Stimulated activated CD4-positive, alpha-beta T cell treated with anti-CD3 and anti-CD28 coated beads, Interleukin-2, amount 100 ng/mL, for 48 hours (primary cell): ENCODE measurements around the gene TUBE1.
"Not testable (repeated sequence)": the region's sequence is repeated elsewhere in the genome, so short reads cannot be mapped to it uniquely, and the experiment has no call there.

Experiments used
- DNase-seq, 2 donors: peaks; one replicate each; pipeline ENCODE4 v3.0.0-alpha.2; 2020

TUBE1 gene

GRCh38 chr6:112061605-112062004, 25.7 kb downstream of the TUBE1 start:
- no peak for DNase-seq

GRCh38 chr6:112058243-112059032, 28.8 kb downstream of the TUBE1 start:
- DNase-seq, result no peak

- no peak for DNase-seq
Observed at GRCh38 chr6:112054555-112055190, 32.6 kb downstream of the TUBE1 start.

DNA sequence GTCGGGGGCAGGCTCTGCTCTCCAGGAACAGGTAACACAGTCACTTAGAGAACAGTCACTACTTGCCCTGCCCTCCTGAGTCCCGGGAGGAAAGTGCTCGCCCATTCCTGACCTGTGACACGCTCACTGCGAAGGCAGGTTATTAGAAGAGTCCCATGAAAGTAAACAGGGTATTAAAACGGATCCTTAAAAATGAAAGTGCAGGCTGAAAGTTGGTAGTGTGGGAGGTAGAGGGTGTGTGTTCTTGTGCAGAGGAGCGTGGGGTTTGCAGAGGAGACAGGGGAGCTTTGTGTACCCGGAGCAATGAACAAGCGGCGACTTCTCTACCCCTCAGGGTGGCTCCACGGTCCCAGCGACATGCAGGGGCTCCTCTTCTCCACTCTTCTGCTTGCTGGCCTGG, 33.3 kb downstream of the TUBE1 start, which contains the start of gene CCN6:
Gene CCN6, plus strand, starts transcription at position 104 of the 400 bp plus-strand sequence. Its CDS starts 254 bp downstream, at position 358.
- no peak for DNase-seq

GRCh38 chr6:112051251-112051740, 36.0 kb downstream of the TUBE1 start:
- not testable (repeated sequence) for DNase-seq

- no peak for DNase-seq
Observed at GRCh38 chr6:112050429-112050828, 36.9 kb downstream of the TUBE1 start.

- DNase-seq, result no peak
Observed at GRCh38 chr6:112049996-112050395, 37.3 kb downstream of the TUBE1 start.

DNA sequence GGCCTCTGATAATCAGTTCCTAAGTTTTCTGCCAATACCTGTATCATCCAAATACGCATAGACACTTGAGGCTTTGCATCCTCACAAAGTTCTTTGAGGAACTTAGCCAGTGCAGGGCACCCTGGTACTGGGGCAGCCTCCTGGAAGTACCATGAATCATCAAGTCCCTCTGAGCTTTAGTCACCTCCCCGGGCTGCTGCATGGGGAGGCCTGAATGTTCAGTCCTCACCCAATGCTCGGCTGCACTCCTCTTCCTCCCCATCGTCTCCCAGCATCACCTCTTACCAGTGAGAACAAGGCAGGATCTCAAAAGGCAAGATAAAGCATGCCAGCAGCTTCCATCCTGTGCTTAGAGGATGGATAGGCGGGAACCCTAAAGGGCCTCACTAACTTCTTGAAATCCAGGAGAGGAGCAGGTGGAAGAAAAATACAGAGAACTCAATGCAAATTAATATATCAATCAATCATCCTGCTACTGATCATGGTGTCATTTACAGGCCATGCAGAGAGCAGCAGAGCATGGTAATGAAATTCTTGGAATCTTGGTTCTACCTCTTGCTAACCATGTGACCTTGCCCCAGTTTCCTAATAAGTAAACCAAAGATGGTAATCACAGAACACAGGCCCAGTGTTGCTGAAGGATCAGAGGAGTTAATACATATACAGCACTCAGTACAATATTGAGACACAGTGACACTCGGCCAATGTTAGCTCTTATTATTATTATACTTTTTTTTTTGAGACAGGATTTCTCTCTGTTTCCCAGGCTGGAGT, 38.1 kb downstream of the TUBE1 start:
- DNase-seq, result no peak

DNA sequence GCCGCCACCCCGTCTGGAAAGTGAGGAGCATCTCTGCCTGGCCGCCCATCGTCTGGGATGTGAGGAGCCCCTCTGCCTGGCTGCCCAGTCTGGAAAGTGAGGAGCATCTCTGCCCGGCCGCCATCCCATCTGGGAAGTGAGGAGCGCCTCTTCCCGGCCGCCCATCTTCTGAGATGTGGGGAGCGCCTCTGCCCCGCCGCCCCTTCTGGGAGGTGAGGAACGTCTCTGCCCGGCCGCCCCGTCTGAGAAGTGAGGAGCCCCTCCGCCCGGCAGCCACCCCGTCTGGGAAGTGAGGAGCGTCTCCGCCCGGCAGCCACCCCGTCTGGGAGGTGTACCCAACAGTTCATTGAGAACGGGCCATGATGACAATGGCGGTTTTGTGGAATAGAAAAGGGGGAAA, 39.8 kb downstream of the TUBE1 start:
- not testable (repeated sequence) for DNase-seq

DNA sequence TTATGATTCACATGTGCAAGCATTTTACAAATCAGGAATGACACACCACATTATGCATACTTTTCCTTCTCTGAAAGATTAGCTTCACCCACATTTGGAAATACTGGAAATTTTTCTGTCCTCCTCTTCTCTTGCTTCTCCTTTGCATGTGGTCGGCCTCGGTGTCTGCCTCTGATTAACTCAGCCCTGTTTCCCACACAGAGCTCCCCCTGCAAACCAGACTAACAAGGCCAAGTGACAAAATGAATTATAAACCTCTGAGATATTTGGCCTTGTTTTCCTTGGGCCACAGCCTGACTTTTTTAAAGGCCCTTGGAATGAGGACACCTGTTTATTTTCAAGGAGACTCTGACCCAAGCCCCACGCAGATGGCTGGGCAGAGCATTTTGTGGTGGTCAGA, 42.4 kb downstream of the TUBE1 start:
- DNase-seq, result no peak

DNA sequence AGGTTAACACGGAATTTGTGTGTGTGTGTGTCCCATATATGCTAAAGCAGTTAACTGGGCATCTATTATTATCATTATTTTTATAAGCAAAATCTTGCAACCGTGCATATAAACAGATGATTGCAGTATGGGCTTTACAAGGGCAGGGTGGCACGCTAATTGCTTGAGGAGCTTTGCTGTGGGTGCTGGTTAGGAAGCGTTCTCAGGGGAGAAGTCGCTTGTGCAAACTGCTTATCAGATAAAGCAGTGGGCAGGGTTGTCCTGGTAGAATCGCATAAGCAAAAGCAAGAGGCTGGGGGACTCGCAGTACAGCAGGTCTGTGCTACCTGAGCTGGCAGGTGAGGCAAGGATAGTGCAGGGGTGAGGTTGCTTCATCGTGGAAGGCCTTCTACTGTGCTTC, 43.1 kb downstream of the TUBE1 start:
- DNase-seq, result no peak

DNA sequence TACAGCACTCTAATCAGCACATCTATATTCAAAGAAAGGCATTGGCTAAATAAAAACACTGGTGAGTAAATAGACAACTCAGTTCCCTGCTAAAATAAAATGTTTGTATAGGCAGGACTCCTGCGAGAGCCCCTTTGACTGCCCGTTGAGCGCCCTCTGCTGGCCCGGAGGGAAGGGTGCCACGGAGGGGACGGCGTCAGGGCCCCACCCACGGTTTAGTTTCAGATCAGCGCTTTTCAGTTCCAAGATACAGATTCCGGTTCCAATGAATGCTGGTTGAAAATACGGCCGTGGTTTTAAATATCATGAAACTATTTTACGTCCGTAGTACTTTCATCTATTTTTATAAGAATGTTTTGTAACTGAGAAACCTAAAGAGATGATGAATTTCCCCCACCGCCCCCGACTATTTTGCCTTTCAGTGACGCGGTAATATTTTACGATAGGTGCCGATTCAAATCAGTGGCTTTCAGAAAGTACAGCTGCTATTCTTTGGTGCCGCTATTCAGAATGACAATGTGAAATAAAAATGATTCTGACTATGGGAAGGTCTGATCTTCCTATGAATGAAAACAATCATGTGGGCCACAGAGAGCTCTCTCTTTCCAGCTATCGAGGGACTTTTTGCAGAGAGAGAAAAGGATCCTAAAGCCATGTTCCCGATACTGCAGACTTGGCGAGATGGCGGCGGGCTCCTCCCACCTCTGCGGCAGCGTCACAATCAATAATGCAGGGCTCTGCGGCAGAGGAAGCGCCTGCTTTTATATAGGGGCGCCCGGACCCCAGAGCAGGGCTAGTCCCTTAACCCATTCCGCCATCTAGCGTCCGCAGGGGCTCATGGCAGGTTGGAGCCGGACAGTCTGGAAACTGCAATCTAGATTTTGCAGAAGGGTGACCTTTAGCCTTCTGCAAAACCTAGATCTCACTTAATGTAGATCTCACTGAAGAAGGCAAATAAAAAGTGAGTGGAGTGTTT, 44.0 kb downstream of the TUBE1 start:
- peak; percentile 93 to 94 for DNase-seq

- no peak for DNase-seq
Observed at GRCh38 chr6:112041535-112041934, 45.7 kb downstream of the TUBE1 start.

DNA sequence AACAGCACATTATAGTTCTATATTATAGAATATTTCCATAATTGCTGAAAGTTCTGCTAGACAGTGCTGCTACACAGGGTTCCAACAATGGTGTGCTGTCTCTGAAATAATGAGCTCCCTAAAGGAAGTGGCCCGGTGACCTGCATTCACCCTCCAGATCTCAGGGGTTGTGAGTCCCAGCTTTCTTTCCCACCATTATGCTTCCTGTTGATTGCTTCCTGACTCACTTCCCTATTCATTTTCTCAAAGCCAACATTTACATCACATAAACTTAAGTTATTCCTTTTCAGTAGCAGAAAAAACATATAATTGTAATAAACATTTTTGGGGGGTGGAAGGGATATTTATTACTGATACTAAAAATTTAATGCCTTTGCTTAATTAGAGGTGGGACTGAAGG, 46.3 kb downstream of the TUBE1 start:
- DNase-seq, result no peak

DNA sequence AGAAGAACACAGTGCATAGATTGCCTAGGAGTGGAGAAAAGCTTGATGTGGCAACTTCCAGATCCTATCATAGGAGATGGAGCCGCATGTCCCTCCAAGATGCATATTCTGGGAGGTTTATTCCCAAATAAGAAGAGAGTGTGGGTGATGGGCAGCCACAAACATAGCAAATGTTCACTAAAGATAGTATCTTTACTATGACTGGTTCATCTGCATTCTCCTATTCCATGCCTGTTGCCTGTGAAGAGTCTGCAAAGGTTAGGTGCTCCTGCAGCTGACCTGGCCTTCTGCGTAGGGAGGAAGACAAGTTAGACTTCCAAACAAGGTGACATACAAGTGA, 47.9 kb downstream of the TUBE1 start:
- DNase-seq, result no peak

DNA sequence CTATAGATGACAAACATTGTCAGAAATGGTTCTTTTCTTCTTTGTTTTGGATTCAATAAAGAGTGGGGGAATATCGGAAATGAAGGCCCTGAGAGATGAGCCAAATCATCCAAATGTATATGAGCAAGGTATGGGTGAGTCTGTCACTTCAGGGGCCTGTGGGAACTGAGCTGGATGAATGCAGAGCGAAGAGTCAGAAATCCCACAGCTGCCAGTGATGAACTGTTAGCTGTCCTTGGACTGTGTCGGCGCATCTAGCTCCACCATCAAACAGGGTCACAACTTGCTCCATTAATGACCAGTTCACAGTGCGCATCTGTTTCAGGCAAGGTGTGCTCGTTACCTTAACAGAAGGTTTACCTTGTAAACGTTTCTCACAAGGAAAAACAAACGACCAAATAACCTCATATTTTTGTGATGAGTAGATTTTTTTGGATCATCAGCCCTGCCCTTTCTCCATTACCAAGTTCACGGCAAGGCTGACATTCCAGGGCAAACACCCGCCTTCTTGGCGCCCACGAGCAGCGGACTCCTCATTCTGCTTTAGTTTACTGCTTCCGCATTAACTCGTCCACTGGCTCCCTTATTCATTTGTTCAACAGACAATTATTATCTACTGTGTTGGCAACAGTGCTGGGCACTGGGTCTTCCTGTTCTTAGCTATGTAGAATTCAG, 48.4 kb downstream of the TUBE1 start:
- DNase-seq, result no peak

DNA sequence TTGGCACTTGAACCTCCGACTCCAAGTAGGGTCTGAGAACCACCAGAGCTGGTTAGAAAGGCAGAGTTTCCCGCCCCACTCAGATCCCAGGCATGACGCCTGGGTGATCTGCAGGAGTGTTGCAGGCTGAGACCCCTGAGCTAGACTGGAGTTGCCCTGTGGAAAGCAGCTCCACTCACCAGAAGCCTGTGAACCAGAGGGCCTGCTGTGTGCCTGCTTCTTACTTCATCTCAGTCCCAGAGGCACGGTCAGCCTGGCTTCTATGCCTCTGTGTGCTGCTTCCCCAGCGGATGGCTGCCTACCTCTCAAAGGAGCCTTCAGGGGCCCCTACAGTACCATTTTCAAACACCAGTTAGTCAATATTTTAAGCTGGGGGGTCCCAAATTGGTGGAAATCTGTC, 49.0 kb downstream of the TUBE1 start:
- DNase-seq, result no peak

- DNase-seq, result no peak
Observed at GRCh38 chr6:112037783-112038216, 49.5 kb downstream of the TUBE1 start.

- no peak for DNase-seq
Observed at GRCh38 chr6:112036088-112036637, 51.1 kb downstream of the TUBE1 start.

- DNase-seq, result no peak
Observed at GRCh38 chr6:112034616-112034995, 52.7 kb downstream of the TUBE1 start.
